ENCODE measurements around the gene PARD3. TPM values are rescaled to one million over a fixed set of nuclear protein-coding genes. Genes with fewer than 3 reads are reported as not detected.

The PARD3 gene
- total RNA-seq, 4 donors from 2014 or later, result 115 to 226 (median 141) TPM

GRCh38 chr10:34574353-34574934 is 240.7 kb downstream of the PARD3 start:
- H3K36me3 ChIP-seq, result no peaks in the 10 kb centered on the region
- WGBS, result 82% methylated on average over 4 of the region's 4 CpGs
- peaks cover 5% of the 10 kb centered on the region for H3K4me1 ChIP-seq
- no peaks in the 10 kb centered on the region for H3K9me3 ChIP-seq
- no peak for TF ChIP-seq POLR2AphosphoS5 (IDR thresholded peaks at IDR 0.05)
- TF ChIP-seq EP300 (IDR thresholded peaks at IDR 0.05), result no peak
- TF ChIP-seq POLR2A (IDR thresholded peaks at IDR 0.05), result no peak
- no peak for TF ChIP-seq CTCF (IDR thresholded peaks at IDR 0.05)
- no peak overlapping the region for H3K4me3 ChIP-seq
- no peaks in the 10 kb centered on the region for H3K27me3 ChIP-seq
- DNase-seq (ENCODE audit: low spot score in 2 of 2), result no peak
- H3K27ac ChIP-seq, result peak overlapping the region; percentile 38

DNA sequence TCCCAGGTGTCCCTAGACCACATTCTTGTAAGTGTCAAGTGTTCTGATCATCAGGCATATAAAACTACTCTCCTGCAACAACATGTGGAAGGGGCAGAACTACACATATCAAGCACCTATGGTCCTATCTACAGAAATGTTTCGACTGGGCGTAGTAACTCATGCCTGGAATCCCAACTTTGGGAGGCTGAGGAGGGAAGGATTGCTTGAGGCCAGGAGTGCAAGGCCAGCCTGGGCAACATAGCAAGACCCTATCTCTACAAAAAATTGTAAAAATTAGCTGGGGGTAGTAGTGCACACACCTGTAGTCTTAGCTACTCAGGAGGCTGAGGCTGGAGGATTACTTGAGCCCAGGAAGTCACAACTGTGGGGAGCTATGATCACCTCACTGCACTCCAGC is 244.2 kb downstream of the PARD3 start:
- H3K4me3 ChIP-seq, result no peak overlapping the region
- H3K27me3 ChIP-seq, result no peaks in the 10 kb centered on the region
- 97% methylated on average over 2 of the region's 2 CpGs for WGBS
- no peaks in the 10 kb centered on the region for H3K9me3 ChIP-seq
- peaks cover 5% of the 10 kb centered on the region for H3K4me1 ChIP-seq
- TF ChIP-seq CTCF (IDR thresholded peaks at IDR 0.05) (no peak), POLR2A (IDR thresholded peaks at IDR 0.05) (no peak), POLR2AphosphoS5 (IDR thresholded peaks at IDR 0.05) (no peak)
- H3K36me3 ChIP-seq, result no peaks in the 10 kb centered on the region
- no peak for DNase-seq (ENCODE audit: low spot score in 2 of 2)
- H3K27ac ChIP-seq, result no peak overlapping the region

GRCh38 chr10:34567659-34568253 is 247.3 kb downstream of the PARD3 start:
- no peaks in the 10 kb centered on the region for H3K27me3 ChIP-seq
- H3K27ac ChIP-seq, result no peak overlapping the region
- no peak overlapping the region for H3K4me3 ChIP-seq
- no peaks in the 10 kb centered on the region for H3K36me3 ChIP-seq
- H3K9me3 ChIP-seq, result no peaks in the 10 kb centered on the region
- TF ChIP-seq POLR2AphosphoS5 (IDR thresholded peaks at IDR 0.05), result no peak
- no peak for TF ChIP-seq EP300 (IDR thresholded peaks at IDR 0.05)
- TF ChIP-seq CTCF (IDR thresholded peaks at IDR 0.05), result no peak
- TF ChIP-seq POLR2A (IDR thresholded peaks at IDR 0.05), result no peak
- 83% methylated on average over 6 of the region's 6 CpGs for WGBS
- no peaks in the 10 kb centered on the region for H3K4me1 ChIP-seq
- no peak for DNase-seq (ENCODE audit: low spot score in 2 of 2)

- Histone ChIP-seq H3K27me3 (no peaks in the 10 kb centered on the region), H3K27ac (no peak overlapping the region), H3K4me1 (no peaks in the 10 kb centered on the region), H3K9me3 (no peaks in the 10 kb centered on the region), H3K4me3 (no peak overlapping the region), H3K36me3 (no peaks in the 10 kb centered on the region)
- no peak for TF ChIP-seq POLR2A (IDR thresholded peaks at IDR 0.05)
- no peak for TF ChIP-seq POLR2AphosphoS5 (IDR thresholded peaks at IDR 0.05)
- TF ChIP-seq CTCF (IDR thresholded peaks at IDR 0.05), result no peak
- TF ChIP-seq EP300 (IDR thresholded peaks at IDR 0.05), result no peak
- no peak for DNase-seq (ENCODE audit: low spot score in 2 of 2)
- 42% methylated on average over 3 of the region's 3 CpGs for WGBS
Observed at GRCh38 chr10:34565934-34566333, 249.2 kb downstream of the PARD3 start.

DNA sequence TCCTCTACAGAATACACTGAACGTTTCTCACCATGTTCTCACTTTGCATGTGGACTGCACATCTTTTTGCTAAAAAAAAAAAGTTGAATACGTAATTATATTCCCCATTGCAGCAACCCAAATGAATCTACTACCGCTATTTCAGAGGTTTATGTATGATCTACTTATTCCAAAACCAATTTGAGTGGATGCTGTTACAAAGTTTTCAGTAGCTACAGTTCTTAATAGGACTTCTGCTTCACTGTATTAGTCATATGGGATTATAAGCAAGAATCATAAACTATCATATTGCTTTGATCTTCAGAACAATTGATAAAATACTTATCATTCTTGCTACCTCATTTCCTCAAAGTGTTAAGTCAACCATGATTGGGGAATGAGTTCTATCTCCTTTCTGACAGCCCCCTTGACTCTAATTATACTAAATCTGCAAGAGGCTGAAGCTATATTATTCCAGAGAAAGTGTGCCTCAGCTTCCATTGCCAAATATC is 257.0 kb downstream of the PARD3 start:
- 95% methylated on average over 3 of the region's 3 CpGs for WGBS
- no peak for TF ChIP-seq POLR2AphosphoS5 (IDR thresholded peaks at IDR 0.05)
- TF ChIP-seq EP300 (IDR thresholded peaks at IDR 0.05), result no peak
- no peak for TF ChIP-seq CTCF (IDR thresholded peaks at IDR 0.05)
- no peak for TF ChIP-seq POLR2A (IDR thresholded peaks at IDR 0.05)

More for the DNA sequence above, 257.0 kb downstream of the PARD3 start:
- no peak overlapping the region for H3K27ac ChIP-seq
- no peaks in the 10 kb centered on the region for H3K27me3 ChIP-seq
- no peak for DNase-seq (ENCODE audit: low spot score in 2 of 2)
- no peak overlapping the region for H3K4me3 ChIP-seq
- no peaks in the 10 kb centered on the region for H3K9me3 ChIP-seq
- H3K36me3 ChIP-seq, result no peaks in the 10 kb centered on the region
- H3K4me1 ChIP-seq, result no peaks in the 10 kb centered on the region
